Tibial artery (tissue), 4 donors: ENCODE data around the gene IVNS1ABP.

ENCODE experiments used
- DNase-seq, 2 donors: peaks; one replicate each; pipeline ENCODE4 v3.0.0-alpha.2; 2019
- H3K27ac ChIP-seq, 2 donors: fragments of 200-600 bp; sonication (generic) in 1 of 2; 1 replicate in 1 of 2; 2 replicates in 1 of 2; pipeline ENCODE4 v1.5.1; 2018 to 2019; ENCODE audit warnings: mild to moderate bottlenecking in 1 of 2
- H3K27me3 ChIP-seq, 2 donors: fragments of 200-600 bp; sonication (generic) in 1 of 2; one replicate each; pipeline versions ENCODE4 v1.5.1 to v1.6.0; 2016 to 2019
- H3K36me3 ChIP-seq, 3 donors: fragments of 200-600 bp; sonication (generic) in 2 of 3; one replicate each; pipeline ENCODE4 v1.5.1; 2016 to 2019; ENCODE audit warnings: mild to moderate bottlenecking in 2 of 3
- H3K4me1 ChIP-seq, 4 donors: fragments of 200-600 bp; sonication (generic) in 2 of 4; 1 replicate in 3 of 4; 2 replicates in 1 of 4; pipeline ENCODE4 v1.5.1; 2016 to 2019
- H3K4me3 ChIP-seq, 2 donors: fragments of 200-600 bp; sonication (generic) in 1 of 2; 1 replicate in 1 of 2; 2 replicates in 1 of 2; pipeline ENCODE4 v1.5.1; 2018 to 2019; ENCODE audit warnings: mild to moderate bottlenecking in 2 of 2
- H3K9me3 ChIP-seq, 3 donors: fragments of 200-600 bp; sonication (generic) in 1 of 3; one replicate each; pipeline ENCODE4 v1.5.1; 2016 to 2019
- CTCF ChIP-seq, 2 experiments: fragments of 200-600 bp in 1 of 2; fragments of 450-650 bp in 1 of 2; IDR thresholded peaks; one replicate each; pipeline ENCODE4 v1.5.1; 2017 to 2019; ENCODE audit warnings: antibody characterized with exemption in 2 of 2, mild to moderate bottlenecking in 1 of 2, moderate library complexity in 1 of 2
- intact Hi-C: fragments of 100-400 bp; cut with DNase I; formaldehyde crosslinking; loops from one replicate; pipeline ENCODE4 v1.15.0; 2023; ENCODE audit warnings: low total_unique reads

The IVNS1ABP gene

GRCh38 chr1:185291159-185291558 is 25.9 kb downstream of the IVNS1ABP start:
- TF ChIP-seq CTCF (IDR thresholded peaks at IDR 0.05) = no peak
- no peaks in the 10 kb centered on the region for H3K9me3 ChIP-seq

GRCh38 chr1:185289880-185290279 is 27.2 kb downstream of the IVNS1ABP start:
- Histone ChIP-seq H3K27me3 (no peaks in the 10 kb centered on the region), H3K4me3 (no peak overlapping the region), H3K36me3 (peaks cover 0 to 12% (median 0%) of the 10 kb centered on the region in 3 donors), H3K9me3 (no peaks in the 10 kb centered on the region), H3K4me1 (no peaks in the 10 kb centered on the region), H3K27ac (no peak overlapping the region)
- DNase-seq = no peak
- intact Hi-C loops = no loop called here
- no peak for TF ChIP-seq CTCF (IDR thresholded peaks at IDR 0.05)

More at GRCh38 chr1:185291159-185291558, 25.9 kb downstream of the IVNS1ABP start:
- no peak overlapping the region for H3K27ac ChIP-seq
- intact Hi-C loops = no loop called here
- no peak overlapping the region for H3K4me3 ChIP-seq
- H3K27me3 ChIP-seq = no peaks in the 10 kb centered on the region
- no peak for DNase-seq
- H3K36me3 ChIP-seq = peaks cover 4 to 21% (median 7%) of the 10 kb centered on the region in 3 donors
- H3K4me1 ChIP-seq = no peaks in the 10 kb centered on the region

- peaks cover 0 to under 1% (median 0%) of the 10 kb centered on the region in 3 donors for H3K36me3 ChIP-seq
- intact Hi-C loops = no loop called here
Observed at GRCh38 chr1:185288435-185288834, 28.6 kb downstream of the IVNS1ABP start.

GRCh38 chr1:185287451-185287850 is 29.6 kb downstream of the IVNS1ABP start:
- intact Hi-C loops = no loop called here
- Histone ChIP-seq H3K36me3 (no peaks in the 10 kb centered on the region), H3K4me3 (no peak overlapping the region), H3K4me1 (no peaks in the 10 kb centered on the region), H3K27me3 (no peaks in the 10 kb centered on the region), H3K27ac (no peak overlapping the region), H3K9me3 (no peaks in the 10 kb centered on the region)
- no peak for DNase-seq
- TF ChIP-seq CTCF (IDR thresholded peaks at IDR 0.05) = no peak

More at GRCh38 chr1:185288435-185288834, 28.6 kb downstream of the IVNS1ABP start:
- no peak for DNase-seq
- H3K4me3 ChIP-seq = no peak overlapping the region
- TF ChIP-seq CTCF (IDR thresholded peaks at IDR 0.05) = no peak
- H3K27ac ChIP-seq = no peak overlapping the region
- no peaks in the 10 kb centered on the region for H3K27me3 ChIP-seq
- no peaks in the 10 kb centered on the region for H3K9me3 ChIP-seq
- no peaks in the 10 kb centered on the region for H3K4me1 ChIP-seq

GRCh38 chr1:185284533-185285276 is 32.3 kb downstream of the IVNS1ABP start:
- Histone ChIP-seq H3K4me3 (no peak overlapping the region), H3K27me3 (no peaks in the 10 kb centered on the region), H3K9me3 (no peaks in the 10 kb centered on the region), H3K4me1 (no peaks in the 10 kb centered on the region), H3K36me3 (peaks cover 0 to 9% (median 5%) of the 10 kb centered on the region in 3 donors), H3K27ac (no peak overlapping the region)
- TF ChIP-seq CTCF (IDR thresholded peaks at IDR 0.05) = no peak
- no peak for DNase-seq
- intact Hi-C loops = no loop called here
